T-cell (primary cell): ENCODE measurements around the gene DNAH10. TPM values are rescaled to one million over a fixed set of nuclear protein-coding genes. Genes with fewer than 3 reads are reported as not detected.

Source experiments
- ATAC-seq, 4 experiments: fragments of 200-7000 bp in 3 of 4; fragments of 150-1000 bp in 1 of 4; cut with Tn5 transposase; replicated peaks in 1 of 4; 1 replicate in 3 of 4; 2 replicates in 1 of 4; pipeline ENCODE4 v1.10.0; 2021; ENCODE audit warnings: moderate library complexity in 3 of 4, mild to moderate bottlenecking in 2 of 4, moderate number of reproducible peaks in 1 of 4
- CTCF ChIA-PET, 2 donors: fragments of 300-600 bp; sonication (Branson Sonifier 250); formaldehyde crosslinking; loops; one replicate each; lab custom pipeline; 2022; ENCODE audit warnings: antibody characterized with exemption in 2 of 2; lab: Charles Lee
- POLR2A ChIA-PET, 2 donors: fragments of 300-600 bp; sonication (Branson Sonifier 250); formaldehyde crosslinking; loops; one replicate each; lab custom pipeline; 2022; ENCODE audit warnings: antibody characterized with exemption in 2 of 2; lab: Charles Lee
- DNase-seq, 35 experiments: peaks; one replicate each; pipeline versions ENCODE4 v3.0.0 to v3.0.0-alpha.2; 2013 to 2023
- H3K27ac ChIP-seq: one replicate; pipeline ENCODE4 v1.5.1; 2013; ENCODE audit warnings: low read length
- H3K27me3 ChIP-seq, 2 experiments: replicated peaks in 1 of 2; 1 replicate in 1 of 2; 2 replicates in 1 of 2; pipeline versions ENCODE4 v1.6.1 to v1.7.0; 2013; ENCODE audit warnings: low read length in 1 of 2, mixed read lengths in 1 of 2; ENCODE audit not compliant: control insufficient read depth in 2 of 2, insufficient read depth in 2 of 2; ENCODE audit errors: extremely low read depth in 1 of 2
- H3K36me3 ChIP-seq, 2 donors: 1 replicate in 1 of 2; 2 replicates in 1 of 2; pipeline versions ENCODE4 v1.6.1 to v1.7.0; 2013; ENCODE audit warnings: low read length in 1 of 2; ENCODE audit not compliant: control insufficient read depth in 2 of 2, insufficient read depth in 1 of 2; ENCODE audit errors: extremely low read depth in 1 of 2
- H3K4me1 ChIP-seq, 2 experiments: 1 replicate in 1 of 2; 2 replicates in 1 of 2; pipeline versions ENCODE4 v1.6.1 to v1.7.0; 2013; ENCODE audit warnings: low read length in 2 of 2, mixed read lengths in 1 of 2; ENCODE audit not compliant: insufficient read depth in 2 of 2, control insufficient read depth in 1 of 2; ENCODE audit errors: extremely low read depth in 1 of 2
- H3K4me3 ChIP-seq, 2 donors: 1 replicate in 1 of 2; 2 replicates in 1 of 2; pipeline versions ENCODE4 v1.5.1 to v1.7.0; 2013; ENCODE audit warnings: mild to moderate bottlenecking in 2 of 2, low read length in 1 of 2, moderate library complexity in 1 of 2; ENCODE audit not compliant: control insufficient read depth in 1 of 2; ENCODE audit errors: extremely low read depth in 1 of 2
- H3K9me3 ChIP-seq: 2 replicates; pipeline ENCODE4 v1.7.0; 2013
- H3K27ac Mint-ChIP-seq, 2 donors: one replicate each; pipeline ENCODE4 v1.8.0; 2020 to 2021; ENCODE audit warnings: mild to moderate bottlenecking in 2 of 2, mixed read lengths in 2 of 2
- H3K27me3 Mint-ChIP-seq, 2 donors: one replicate each; pipeline ENCODE4 v1.8.0; 2021 to 2022; ENCODE audit warnings: mixed read lengths in 2 of 2
- H3K36me3 Mint-ChIP-seq: one replicate; pipeline ENCODE4 v1.8.0; 2021; ENCODE audit warnings: mixed read lengths
- H3K4me1 Mint-ChIP-seq, 3 donors: one replicate each; pipeline ENCODE4 v1.8.0; 2020 to 2022; ENCODE audit warnings: mixed read lengths in 3 of 3, mild to moderate bottlenecking in 1 of 3
- H3K4me3 Mint-ChIP-seq, 3 donors: one replicate each; pipeline ENCODE4 v1.8.0; 2020 to 2022; ENCODE audit warnings: mild to moderate bottlenecking in 3 of 3, mixed read lengths in 3 of 3, moderate library complexity in 3 of 3
- H3K9me3 Mint-ChIP-seq, 3 donors: one replicate each; pipeline ENCODE4 v1.8.0; 2020 to 2022; ENCODE audit warnings: mixed read lengths in 3 of 3
- WGBS: methylation state at CpG from one replicate; pipeline ENCODE4 v1.1.5; 2013; ENCODE audit warnings: missing lambda C conversion rate; ENCODE audit not compliant: insufficient coverage; 5-methylcytosine and 5-hydroxymethylcytosine counted together
- total RNA-seq, 35 experiments: library from RNA in 6 of 35; stranded (reverse) in 6 of 35; fragments of 120-200 nt in 1 of 35; gene quantifications; one replicate each; pipeline versions ENCODE4 v1.2.1 to v1.2.4 and lab custom pipeline; 2013 to 2026

The DNAH10 gene
- total RNA-seq, 5 donors from 2014 or later (not counting 1 experiment from before 2014, with no cell fraction given), result 0.08 to 0.32 (median 0.19) TPM

GRCh38 chr12:123816896-123817537 is 54.9 kb downstream of the DNAH10 start:
- Mint-ChIP-seq H3K36me3 (peaks cover 9% of the 10 kb centered on the region), H3K27me3 (peaks cover 7 to 11% of the 10 kb centered on the region in 2 donors), H3K9me3 (peaks cover 4 to 15% (median 10%) of the 10 kb centered on the region in 3 donors), H3K4me3 (no peak overlapping the region), H3K4me1 (no peaks in the 10 kb centered on the region), H3K27ac (no peak overlapping the region)
- H3K27ac ChIP-seq, result no peak overlapping the region
- ChIA-PET POLR2A (no interaction called here), CTCF (no interaction called here)
- H3K9me3 ChIP-seq, result no peaks in the 10 kb centered on the region
- H3K36me3 ChIP-seq, result no peaks in the 10 kb centered on the region
- H3K27me3 ChIP-seq, result peaks cover 0 to 18% of the 10 kb centered on the region in 2 experiments
- DNase-seq (no peak), ATAC-seq (no peak)
- WGBS, result no CpG with 5 or more reads among the region's 4 CpGs
- no peak overlapping the region for H3K4me3 ChIP-seq
- H3K4me1 ChIP-seq, result no peaks in the 10 kb centered on the region

GRCh38 chr12:123822804-123823203 is 60.7 kb downstream of the DNAH10 start:
- Histone ChIP-seq H3K4me1 (no peaks in the 10 kb centered on the region), H3K27ac (no peak overlapping the region), H3K27me3 (peaks cover 0 to 25% of the 10 kb centered on the region in 2 experiments), H3K36me3 (no peaks in the 10 kb centered on the region), H3K9me3 (no peaks in the 10 kb centered on the region), H3K4me3 (no peak overlapping the region)
- WGBS, result 82% methylated on average over 2 of the region's 6 CpGs
- ChIA-PET POLR2A (no interaction called here), CTCF (no interaction called here)
- Mint-ChIP-seq H3K4me1 (peaks cover 0 to 1% (median 0%) of the 10 kb centered on the region in 3 donors), H3K27me3 (peaks cover 12 to 28% of the 10 kb centered on the region in 2 donors), H3K9me3 (no peaks in the 10 kb centered on the region), H3K36me3 (no peaks in the 10 kb centered on the region), H3K27ac (no peak overlapping the region), H3K4me3 (no peak overlapping the region)
- DNase-seq (no peak), ATAC-seq (no peak)

GRCh38 chr12:123828120-123828519 is 66.0 kb downstream of the DNAH10 start:
- no peak overlapping the region for H3K4me3 Mint-ChIP-seq
- ATAC-seq, result no peak
- Histone ChIP-seq H3K9me3 (no peaks in the 10 kb centered on the region), H3K4me3 (no peak overlapping the region), H3K27me3 (peaks cover 0 to 12% of the 10 kb centered on the region in 2 experiments), H3K36me3 (no peaks in the 10 kb centered on the region), H3K4me1 (no peaks in the 10 kb centered on the region), H3K27ac (no peak overlapping the region)
- DNase-seq, result no peak
- H3K36me3 Mint-ChIP-seq, result no peaks in the 10 kb centered on the region
- no peaks in the 10 kb centered on the region for H3K9me3 Mint-ChIP-seq
- POLR2A ChIA-PET, result no interaction called here
- WGBS, result 100% methylated on average over 2 of the region's 3 CpGs
- H3K27me3 Mint-ChIP-seq, result peaks cover 3 to 28% of the 10 kb centered on the region in 2 donors
- H3K27ac Mint-ChIP-seq, result no peak overlapping the region
- peaks cover 0 to 4% (median 1%) of the 10 kb centered on the region in 3 donors for H3K4me1 Mint-ChIP-seq
- CTCF ChIA-PET, result no interaction called here

- Histone ChIP-seq H3K4me3 (no peak overlapping the region), H3K9me3 (no peaks in the 10 kb centered on the region), H3K4me1 (no peaks in the 10 kb centered on the region), H3K27me3 (peaks cover 0 to 11% of the 10 kb centered on the region in 2 experiments), H3K27ac (no peak overlapping the region), H3K36me3 (no peaks in the 10 kb centered on the region)
- ATAC-seq, result no peak
- WGBS, result 78% methylated on average over 7 of the region's 13 CpGs
- no peaks in the 10 kb centered on the region for H3K36me3 Mint-ChIP-seq
- POLR2A ChIA-PET, result no interaction called here
- H3K27me3 Mint-ChIP-seq, result peaks cover 3 to 24% of the 10 kb centered on the region in 2 donors
- peaks cover 0 to 4% (median 1%) of the 10 kb centered on the region in 3 donors for H3K4me1 Mint-ChIP-seq
- no peak overlapping the region for H3K27ac Mint-ChIP-seq
- H3K9me3 Mint-ChIP-seq, result peaks cover 0 to 7% (median 0%) of the 10 kb centered on the region in 3 donors
- CTCF ChIA-PET, result no interaction called here
- no peak overlapping the region for H3K4me3 Mint-ChIP-seq
- no peak for DNase-seq
Observed at GRCh38 chr12:123828854-123829547, 66.9 kb downstream of the DNAH10 start.

GRCh38 chr12:123829561-123829960 is 67.5 kb downstream of the DNAH10 start:
- Histone ChIP-seq H3K4me3 (no peak overlapping the region), H3K9me3 (no peaks in the 10 kb centered on the region), H3K27ac (no peak overlapping the region), H3K4me1 (no peaks in the 10 kb centered on the region), H3K36me3 (no peaks in the 10 kb centered on the region), H3K27me3 (peaks cover 0 to 6% of the 10 kb centered on the region in 2 experiments)
- ChIA-PET POLR2A (no interaction called here), CTCF (no interaction called here)
- peaks cover 0 to 9% (median under 1%) of the 10 kb centered on the region in 3 donors for H3K9me3 Mint-ChIP-seq
- ATAC-seq, result no peak
- 85% methylated on average over 3 of the region's 10 CpGs for WGBS
- H3K4me1 Mint-ChIP-seq, result peaks cover 0 to 4% (median 1%) of the 10 kb centered on the region in 3 donors
- no peak overlapping the region for H3K4me3 Mint-ChIP-seq
- H3K36me3 Mint-ChIP-seq, result no peaks in the 10 kb centered on the region
- peaks cover 3 to 21% of the 10 kb centered on the region in 2 donors for H3K27me3 Mint-ChIP-seq
- no peak for DNase-seq
- no peak overlapping the region for H3K27ac Mint-ChIP-seq

- Mint-ChIP-seq H3K4me3 (no peak overlapping the region), H3K27me3 (peaks cover 3 to 16% of the 10 kb centered on the region in 2 donors), H3K4me1 (peaks cover 0 to 4% (median 1%) of the 10 kb centered on the region in 3 donors), H3K36me3 (no peaks in the 10 kb centered on the region), H3K27ac (no peak overlapping the region), H3K9me3 (peaks cover 0 to 16% (median 4%) of the 10 kb centered on the region in 3 donors)
- WGBS, result no CpG with 5 or more reads among the region's 2 CpGs
- peaks cover 0 to 3% of the 10 kb centered on the region in 2 experiments for H3K27me3 ChIP-seq
- ATAC-seq, result no peak
- no peak overlapping the region for H3K27ac ChIP-seq
- CTCF ChIA-PET, result no interaction called here
- DNase-seq, result no peak
- no peaks in the 10 kb centered on the region for H3K36me3 ChIP-seq
- H3K9me3 ChIP-seq, result no peaks in the 10 kb centered on the region
- POLR2A ChIA-PET, result interaction anchor here in 1 of 2 donors (0.6 kb wide), 1 partner anchor 15 kb away, joined by 3 read pairs; no protein-coding TSS in a partner anchor
- no peaks in the 10 kb centered on the region for H3K4me1 ChIP-seq
- no peak overlapping the region for H3K4me3 ChIP-seq
Observed at GRCh38 chr12:123830675-123831074, 68.6 kb downstream of the DNAH10 start.
